PFSK-1 (cell line): ENCODE measurements around the gene RAP1GAP2.

Source experiments
- FOXP2 ChIP-seq: optimal IDR thresholded peaks from 2 replicates; pipeline ENCODE3; 2011; ENCODE audit warnings: borderline replicate concordance, control low read depth, inconsistent platforms; ENCODE audit not compliant: insufficient read depth; ENCODE audit errors: extremely low read length, extremely low read depth
- POLR2AphosphoS5 ChIP-seq: IDR thresholded peaks from 2 replicates; pipeline ENCODE4 v1.6.1; 2012; ENCODE audit warnings: low read depth, mild to moderate bottlenecking, control low read depth, low read length, moderate library complexity
- SIN3A ChIP-seq: IDR thresholded peaks from 2 replicates; pipeline ENCODE4 v1.6.1; 2012; ENCODE audit warnings: mild to moderate bottlenecking, low read length, moderate library complexity, borderline replicate concordance; ENCODE audit not compliant: insufficient read depth
- TAF1 ChIP-seq: IDR thresholded peaks from 2 replicates; pipeline ENCODE4 v1.6.1; 2012; ENCODE audit warnings: low read length, control low read depth, borderline replicate concordance; ENCODE audit not compliant: insufficient read depth
- TF ChIP-seq, protein P1 (sequence below), 2 experiments: IDR thresholded peaks; 2 replicates each; pipeline versions ENCODE4 v1.6.1 to v1.8.0; 2011 to 2012; ENCODE audit warnings: low read depth in 2 of 2, low read length in 2 of 2, control low read depth in 1 of 2, inconsistent platforms in 1 of 2, mild to moderate bottlenecking in 1 of 2, moderate library complexity in 1 of 2; ENCODE audit not compliant: insufficient read depth in 1 of 2

DNA sequence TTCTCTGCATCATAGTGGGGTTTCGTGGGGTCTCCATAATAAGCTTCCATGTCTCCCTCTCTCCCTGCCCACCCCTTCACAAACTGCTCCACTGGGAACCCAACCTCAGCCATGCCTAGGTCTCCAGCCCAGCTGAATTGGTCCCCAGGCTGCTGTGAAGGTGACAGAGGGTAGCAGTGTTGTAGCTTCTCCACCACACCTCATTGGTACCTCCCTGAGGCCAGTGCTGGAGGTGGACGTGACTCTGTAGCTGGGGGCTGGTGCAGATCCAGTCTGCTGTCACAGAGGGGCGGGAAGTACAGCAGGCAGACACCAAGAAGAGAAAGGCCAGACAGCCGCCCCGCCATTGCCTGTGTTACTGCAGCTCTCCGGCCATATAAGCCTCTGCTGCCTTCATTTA lies 185.1 kb downstream of the RAP1GAP2 start:
- TF ChIP-seq, protein P1, sequence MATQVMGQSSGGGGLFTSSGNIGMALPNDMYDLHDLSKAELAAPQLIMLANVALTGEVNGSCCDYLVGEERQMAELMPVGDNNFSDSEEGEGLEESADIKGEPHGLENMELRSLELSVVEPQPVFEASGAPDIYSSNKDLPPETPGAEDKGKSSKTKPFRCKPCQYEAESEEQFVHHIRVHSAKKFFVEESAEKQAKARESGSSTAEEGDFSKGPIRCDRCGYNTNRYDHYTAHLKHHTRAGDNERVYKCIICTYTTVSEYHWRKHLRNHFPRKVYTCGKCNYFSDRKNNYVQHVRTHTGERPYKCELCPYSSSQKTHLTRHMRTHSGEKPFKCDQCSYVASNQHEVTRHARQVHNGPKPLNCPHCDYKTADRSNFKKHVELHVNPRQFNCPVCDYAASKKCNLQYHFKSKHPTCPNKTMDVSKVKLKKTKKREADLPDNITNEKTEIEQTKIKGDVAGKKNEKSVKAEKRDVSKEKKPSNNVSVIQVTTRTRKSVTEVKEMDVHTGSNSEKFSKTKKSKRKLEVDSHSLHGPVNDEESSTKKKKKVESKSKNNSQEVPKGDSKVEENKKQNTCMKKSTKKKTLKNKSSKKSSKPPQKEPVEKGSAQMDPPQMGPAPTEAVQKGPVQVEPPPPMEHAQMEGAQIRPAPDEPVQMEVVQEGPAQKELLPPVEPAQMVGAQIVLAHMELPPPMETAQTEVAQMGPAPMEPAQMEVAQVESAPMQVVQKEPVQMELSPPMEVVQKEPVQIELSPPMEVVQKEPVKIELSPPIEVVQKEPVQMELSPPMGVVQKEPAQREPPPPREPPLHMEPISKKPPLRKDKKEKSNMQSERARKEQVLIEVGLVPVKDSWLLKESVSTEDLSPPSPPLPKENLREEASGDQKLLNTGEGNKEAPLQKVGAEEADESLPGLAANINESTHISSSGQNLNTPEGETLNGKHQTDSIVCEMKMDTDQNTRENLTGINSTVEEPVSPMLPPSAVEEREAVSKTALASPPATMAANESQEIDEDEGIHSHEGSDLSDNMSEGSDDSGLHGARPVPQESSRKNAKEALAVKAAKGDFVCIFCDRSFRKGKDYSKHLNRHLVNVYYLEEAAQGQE (IDR thresholded peaks at IDR 0.05; ENCODE audit: insufficient read depth in 1 of 2, low read depth in 2 of 2, low read length in 2 of 2): no peak
- TF ChIP-seq POLR2AphosphoS5 (no peak), FOXP2 (no peak), TAF1 (no peak), SIN3A (no peak)
